ENCODE data around the gene PLXNB1. TPM values are rescaled to one million over a fixed set of nuclear protein-coding genes. Genes with fewer than 3 reads are reported as not detected.

The PLXNB1 gene
- total RNA-seq, 1 experiment from 2014 or later, result 4.0 TPM

- H3K36me3 ChIP-seq, result no peaks in the 10 kb centered on the region
- H3K4me1 ChIP-seq (replicated peaks), result no peaks in the 10 kb centered on the region
- no peak overlapping the region for H3K27ac ChIP-seq
- H3K9me3 ChIP-seq (replicated peaks), result no peaks in the 10 kb centered on the region
- H3K27me3 ChIP-seq (replicated peaks), result 0 out of 2 replicates have a peak, but pooled peaks cover 8% of the 10 kb centered on the region
- no peak overlapping the region for H3K4me3 ChIP-seq
- no peak for DNase-seq (ENCODE audit: low read depth in 1 of 2, low spot score in 2 of 2)
Measured at GRCh38 chr3:48395714-48396113, 34.2 kb downstream of the PLXNB1 start.

GRCh38 chr3:48394391-48394790, 35.5 kb downstream of the PLXNB1 start:
- Histone ChIP-seq H3K4me3 (no peak overlapping the region), H3K36me3 (no peaks in the 10 kb centered on the region), H3K9me3 (replicated peaks) (no peaks in the 10 kb centered on the region), H3K27me3 (replicated peaks) (0 out of 2 replicates have a peak, but pooled peaks cover 8% of the 10 kb centered on the region), H3K4me1 (replicated peaks) (no peaks in the 10 kb centered on the region), H3K27ac (no peak overlapping the region)
- DNase-seq (ENCODE audit: low read depth in 1 of 2, low spot score in 2 of 2), result no peak

GRCh38 chr3:48388966-48389365, 40.9 kb downstream of the PLXNB1 start:
- DNase-seq (ENCODE audit: low read depth in 1 of 2, low spot score in 2 of 2), result no peak
- no peak overlapping the region for H3K27ac ChIP-seq

GRCh38 chr3:48387634-48388033, 42.3 kb downstream of the PLXNB1 start:
- Histone ChIP-seq H3K27me3 (replicated peaks) (peaks cover 15% of the 10 kb centered on the region), H3K4me3 (no peak overlapping the region), H3K27ac (no peak overlapping the region), H3K36me3 (no peaks in the 10 kb centered on the region), H3K4me1 (replicated peaks) (no peaks in the 10 kb centered on the region), H3K9me3 (replicated peaks) (no peaks in the 10 kb centered on the region)
- DNase-seq (ENCODE audit: low read depth in 1 of 2, low spot score in 2 of 2), result no peak

More at GRCh38 chr3:48388966-48389365, 40.9 kb downstream of the PLXNB1 start:
- Histone ChIP-seq H3K27me3 (replicated peaks) (peaks cover 15% of the 10 kb centered on the region), H3K36me3 (no peaks in the 10 kb centered on the region), H3K4me3 (no peak overlapping the region), H3K9me3 (replicated peaks) (no peaks in the 10 kb centered on the region), H3K4me1 (replicated peaks) (no peaks in the 10 kb centered on the region)

GRCh38 chr3:48372862-48373435, 56.9 kb downstream of the PLXNB1 start:
- Histone ChIP-seq H3K36me3 (no peaks in the 10 kb centered on the region), H3K4me1 (replicated peaks) (no peaks in the 10 kb centered on the region), H3K9me3 (replicated peaks) (no peaks in the 10 kb centered on the region), H3K4me3 (no peak overlapping the region), H3K27ac (no peak overlapping the region), H3K27me3 (replicated peaks) (no peaks in the 10 kb centered on the region)
- no peak for DNase-seq (ENCODE audit: low read depth in 1 of 2, low spot score in 2 of 2)

GRCh38 chr3:48372377-48372770, 57.5 kb downstream of the PLXNB1 start:
- H3K9me3 ChIP-seq (replicated peaks), result no peaks in the 10 kb centered on the region
- no peak for DNase-seq (ENCODE audit: low read depth in 1 of 2, low spot score in 2 of 2)

GRCh38 chr3:48371651-48372376, 58.1 kb downstream of the PLXNB1 start, which contains the start of gene FBXW12:
TSS of gene FBXW12 (plus strand) at chr3:48372219. CDS start at chr3:48372768, 549 bp downstream.
- no peaks in the 10 kb centered on the region for H3K9me3 ChIP-seq (replicated peaks)
- H3K4me3 ChIP-seq, result no peak within 1 kb of the TSS
- no peaks in the 10 kb centered on the region for H3K27me3 ChIP-seq (replicated peaks)
- no peaks in the 10 kb centered on the region for H3K36me3 ChIP-seq
- DNase-seq (ENCODE audit: low read depth in 1 of 2, low spot score in 2 of 2), result no peak
- no peak within 1 kb of the TSS for H3K27ac ChIP-seq
- no peaks in the 10 kb centered on the region for H3K4me1 ChIP-seq (replicated peaks)

More at GRCh38 chr3:48372377-48372770, 57.5 kb downstream of the PLXNB1 start:
- Histone ChIP-seq H3K27me3 (replicated peaks) (no peaks in the 10 kb centered on the region), H3K36me3 (no peaks in the 10 kb centered on the region), H3K4me3 (no peak overlapping the region), H3K27ac (no peak overlapping the region), H3K4me1 (replicated peaks) (no peaks in the 10 kb centered on the region)

GRCh38 chr3:48370333-48370713, 59.6 kb downstream of the PLXNB1 start:
- no peaks in the 10 kb centered on the region for H3K4me1 ChIP-seq (replicated peaks)
- no peaks in the 10 kb centered on the region for H3K9me3 ChIP-seq (replicated peaks)
- no peak overlapping the region for H3K27ac ChIP-seq
- no peaks in the 10 kb centered on the region for H3K27me3 ChIP-seq (replicated peaks)
- H3K36me3 ChIP-seq, result no peaks in the 10 kb centered on the region
- no peak overlapping the region for H3K4me3 ChIP-seq
- no peak for DNase-seq (ENCODE audit: low read depth in 1 of 2, low spot score in 2 of 2)

- Histone ChIP-seq H3K27ac (no peak overlapping the region), H3K9me3 (replicated peaks) (no peaks in the 10 kb centered on the region), H3K27me3 (replicated peaks) (no peaks in the 10 kb centered on the region), H3K4me3 (no peak overlapping the region), H3K4me1 (replicated peaks) (no peaks in the 10 kb centered on the region), H3K36me3 (no peaks in the 10 kb centered on the region)
- DNase-seq (ENCODE audit: low read depth in 1 of 2, low spot score in 2 of 2), result no peak
Measured at GRCh38 chr3:48369693-48370332, 60.1 kb downstream of the PLXNB1 start.

GRCh38 chr3:48367201-48367600, 62.7 kb downstream of the PLXNB1 start:
- Histone ChIP-seq H3K4me1 (replicated peaks) (no peaks in the 10 kb centered on the region), H3K9me3 (replicated peaks) (no peaks in the 10 kb centered on the region), H3K36me3 (no peaks in the 10 kb centered on the region), H3K27me3 (replicated peaks) (no peaks in the 10 kb centered on the region), H3K27ac (no peak overlapping the region), H3K4me3 (no peak overlapping the region)
- DNase-seq (ENCODE audit: low read depth in 1 of 2, low spot score in 2 of 2), result no peak

GRCh38 chr3:48364840-48365239, 65.0 kb downstream of the PLXNB1 start:
- no peaks in the 10 kb centered on the region for H3K9me3 ChIP-seq (replicated peaks)
- no peak for DNase-seq (ENCODE audit: low read depth in 1 of 2, low spot score in 2 of 2)
- no peaks in the 10 kb centered on the region for H3K4me1 ChIP-seq (replicated peaks)
- 0 out of 2 replicates have a peak, but pooled peaks cover 3% of the 10 kb centered on the region for H3K27me3 ChIP-seq (replicated peaks)
- H3K36me3 ChIP-seq, result no peaks in the 10 kb centered on the region
- no peak overlapping the region for H3K27ac ChIP-seq
- H3K4me3 ChIP-seq, result no peak overlapping the region

- Histone ChIP-seq H3K27ac (no peak overlapping the region), H3K36me3 (no peaks in the 10 kb centered on the region), H3K4me1 (replicated peaks) (no peaks in the 10 kb centered on the region), H3K9me3 (replicated peaks) (no peaks in the 10 kb centered on the region), H3K4me3 (no peak overlapping the region), H3K27me3 (replicated peaks) (0 out of 2 replicates have a peak, but pooled peaks cover 3% of the 10 kb centered on the region)
- no peak for DNase-seq (ENCODE audit: low read depth in 1 of 2, low spot score in 2 of 2)
Measured at GRCh38 chr3:48361928-48362327, 68.0 kb downstream of the PLXNB1 start.

- H3K36me3 ChIP-seq, result no peaks in the 10 kb centered on the region
- no peak overlapping the region for H3K27ac ChIP-seq
- DNase-seq (ENCODE audit: low read depth in 1 of 2, low spot score in 2 of 2), result no peak
- no peaks in the 10 kb centered on the region for H3K4me1 ChIP-seq (replicated peaks)
- H3K4me3 ChIP-seq, result no peak overlapping the region
- H3K9me3 ChIP-seq (replicated peaks), result no peaks in the 10 kb centered on the region
- H3K27me3 ChIP-seq (replicated peaks), result 0 out of 2 replicates have a peak, but pooled peaks cover 6% of the 10 kb centered on the region
Measured at GRCh38 chr3:48356419-48356818, 73.5 kb downstream of the PLXNB1 start.

- H3K4me3 ChIP-seq, result no peak overlapping the region
- H3K27me3 ChIP-seq (replicated peaks), result 0 out of 2 replicates have a peak, but pooled peaks cover 3% of the 10 kb centered on the region
- no peak overlapping the region for H3K27ac ChIP-seq
- no peaks in the 10 kb centered on the region for H3K4me1 ChIP-seq (replicated peaks)
- DNase-seq (ENCODE audit: low read depth in 1 of 2, low spot score in 2 of 2), result no peak
- no peaks in the 10 kb centered on the region for H3K36me3 ChIP-seq
- H3K9me3 ChIP-seq (replicated peaks), result no peaks in the 10 kb centered on the region
Measured at GRCh38 chr3:48353987-48354386, 75.9 kb downstream of the PLXNB1 start.
